HG03196 (cell line): ENCODE data around the gene ZNF638.
"Not testable (repeated sequence)": the region's sequence is repeated elsewhere in the genome, so short reads cannot be mapped to it uniquely, and the experiment has no call there.

Experiments used
- ATAC-seq: cut with Tn5 transposase; IDR thresholded peaks from one replicate; pipeline ENCODE4 v1.9.1; 2021; ENCODE audit not compliant: unreplicated experiment

ZNF638 gene

DNA sequence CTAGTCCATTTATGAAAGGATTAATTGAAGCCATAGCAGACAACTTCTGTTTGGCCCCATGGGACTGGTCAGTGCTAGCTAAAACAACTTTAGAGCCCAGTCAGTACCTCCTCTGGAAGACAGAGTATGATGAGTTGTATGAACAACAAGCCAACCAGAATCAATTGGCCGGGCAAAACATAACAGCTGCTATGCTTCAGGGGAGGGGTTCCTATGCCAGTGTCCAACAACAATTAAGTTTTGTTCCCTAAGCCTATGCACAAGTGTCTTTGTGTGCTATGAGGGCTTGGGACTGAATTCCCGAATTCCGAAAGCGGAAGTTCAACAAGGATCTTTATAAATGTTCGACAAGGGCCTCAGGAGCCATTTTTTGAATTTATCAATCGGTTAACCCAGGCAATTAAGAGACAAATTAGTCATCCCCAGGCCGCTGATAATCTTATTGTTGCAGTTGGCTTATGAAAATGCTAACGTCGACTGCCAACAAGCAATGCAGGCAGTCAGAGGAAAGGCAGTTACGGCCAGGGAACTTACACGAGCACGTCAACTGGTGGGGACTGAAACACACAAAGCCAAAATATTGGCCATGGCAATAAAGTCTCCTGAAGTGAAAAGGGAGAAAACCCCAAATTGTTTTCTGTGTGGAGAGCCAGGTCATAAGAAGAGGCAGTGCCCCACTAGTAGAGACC, 57.9 kb downstream of the ZNF638 start:
- ATAC-seq = no peak

DNA sequence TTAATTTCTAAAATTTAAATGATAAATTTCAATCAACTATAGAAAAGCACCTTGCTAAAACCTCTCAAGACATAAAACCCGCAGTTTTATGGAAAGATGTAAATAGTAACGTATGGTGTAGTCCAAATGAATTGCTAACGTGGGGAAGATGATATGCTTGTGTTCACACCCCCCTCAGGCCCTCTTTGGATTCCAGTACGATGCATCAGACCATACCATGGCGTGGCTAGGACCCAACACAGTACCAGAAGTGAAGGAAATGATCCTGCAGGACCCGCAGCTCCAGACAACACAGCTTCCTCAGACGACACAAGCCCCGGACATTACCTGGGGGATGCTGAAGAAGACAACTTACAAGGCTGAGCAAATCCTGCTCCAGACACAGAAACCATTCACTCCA, 61.6 kb downstream of the ZNF638 start:
- no peak for ATAC-seq

DNA sequence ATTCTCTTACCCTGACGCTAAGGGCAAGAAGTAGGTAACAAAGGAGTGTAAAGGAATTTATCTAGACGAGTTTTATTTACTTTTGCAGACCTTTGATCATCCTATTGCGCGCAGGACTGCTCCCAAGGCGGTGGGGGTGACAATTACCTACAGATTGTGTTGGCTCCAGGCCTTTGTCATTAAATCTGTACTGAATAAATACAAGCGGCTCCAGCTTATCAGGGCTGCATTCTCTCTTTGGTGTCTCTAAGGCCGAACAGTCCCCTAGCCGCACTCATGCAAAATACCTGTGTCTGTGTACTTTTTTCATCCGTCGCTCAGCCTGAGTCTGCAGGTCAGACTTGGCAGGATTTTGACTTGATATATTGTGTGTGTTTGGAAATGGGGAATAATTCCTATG, 63.9 kb downstream of the ZNF638 start:
- no peak for ATAC-seq

DNA sequence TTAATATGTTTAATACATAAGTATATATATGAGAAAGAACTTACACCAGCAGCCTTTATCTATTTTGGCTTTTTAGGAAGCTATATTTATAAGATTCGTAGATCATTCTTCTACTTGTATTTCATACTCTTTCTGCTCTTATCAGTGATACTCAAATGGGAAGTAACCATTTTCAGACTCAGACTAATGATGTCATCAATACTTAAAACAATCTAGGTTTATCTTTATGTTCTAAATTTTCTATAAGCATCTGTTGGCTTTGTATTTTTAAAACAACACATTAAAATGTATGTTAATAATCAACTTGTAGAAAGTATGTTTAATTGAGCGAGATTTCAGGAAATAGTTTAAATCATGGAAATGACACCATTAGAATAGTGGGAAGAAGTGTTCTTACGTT, 70.8 kb downstream of the ZNF638 start:
- no peak for ATAC-seq

DNA sequence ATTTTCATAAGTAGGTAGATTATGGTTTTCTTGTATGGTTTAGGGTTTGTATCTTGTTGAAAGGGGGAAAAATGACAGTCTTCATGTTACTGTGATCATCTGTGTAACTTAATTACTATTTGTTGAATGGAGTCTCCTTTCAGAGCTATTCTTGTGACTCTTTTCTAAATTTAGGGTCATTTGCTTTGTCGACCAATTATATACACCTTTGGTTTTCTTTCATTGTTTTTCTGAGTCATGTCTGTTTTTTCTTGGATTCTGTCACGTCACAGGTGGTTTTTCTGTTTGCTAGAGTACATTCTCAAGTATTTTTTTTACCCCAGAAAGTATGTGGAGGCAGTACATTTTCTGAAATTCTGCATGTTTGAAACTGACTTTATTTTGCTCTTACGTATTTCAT, 78.0 kb downstream of the ZNF638 start:
- no peak for ATAC-seq

DNA sequence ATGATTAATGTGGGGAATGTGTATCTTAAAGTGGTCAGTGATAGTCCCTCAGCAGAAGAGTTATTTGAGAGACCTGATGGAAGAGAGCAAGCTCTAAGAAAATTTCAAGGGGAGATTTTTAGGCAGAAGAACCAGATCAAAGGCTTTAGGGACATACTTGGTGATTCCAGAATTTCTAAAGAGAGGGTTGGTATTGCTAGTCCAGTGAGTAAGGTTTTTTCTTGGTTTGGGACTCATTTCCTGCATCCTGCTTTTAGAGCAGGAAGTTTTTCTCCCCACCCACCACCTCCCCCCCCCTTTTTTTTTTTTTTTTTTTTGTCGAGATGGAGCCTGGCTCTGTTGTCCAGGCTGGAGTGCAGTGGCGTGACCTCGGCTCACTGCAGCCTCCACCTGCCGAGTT, 79.1 kb downstream of the ZNF638 start:
- no peak for ATAC-seq

DNA sequence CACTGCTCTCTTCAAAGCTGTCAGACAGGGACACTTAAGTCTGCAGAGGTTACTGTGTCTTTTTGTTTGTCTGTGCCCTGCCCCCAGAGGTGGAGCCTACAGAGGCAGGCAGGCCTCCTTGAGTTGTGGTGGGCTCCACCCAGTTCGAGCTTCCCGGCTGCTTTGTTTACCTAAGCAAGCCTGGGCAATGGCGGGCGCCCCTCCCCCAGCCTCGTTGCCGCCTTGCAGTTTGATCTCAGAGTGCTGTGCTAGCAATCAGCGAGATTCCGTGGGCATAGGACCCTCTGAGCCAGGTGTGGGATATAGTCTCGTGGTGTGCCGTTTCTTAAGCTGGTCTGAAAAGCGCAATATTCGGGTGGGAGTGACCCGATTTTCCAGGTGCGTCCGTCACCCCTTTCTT, 85.3 kb downstream of the ZNF638 start:
- not testable (repeated sequence) for ATAC-seq

DNA sequence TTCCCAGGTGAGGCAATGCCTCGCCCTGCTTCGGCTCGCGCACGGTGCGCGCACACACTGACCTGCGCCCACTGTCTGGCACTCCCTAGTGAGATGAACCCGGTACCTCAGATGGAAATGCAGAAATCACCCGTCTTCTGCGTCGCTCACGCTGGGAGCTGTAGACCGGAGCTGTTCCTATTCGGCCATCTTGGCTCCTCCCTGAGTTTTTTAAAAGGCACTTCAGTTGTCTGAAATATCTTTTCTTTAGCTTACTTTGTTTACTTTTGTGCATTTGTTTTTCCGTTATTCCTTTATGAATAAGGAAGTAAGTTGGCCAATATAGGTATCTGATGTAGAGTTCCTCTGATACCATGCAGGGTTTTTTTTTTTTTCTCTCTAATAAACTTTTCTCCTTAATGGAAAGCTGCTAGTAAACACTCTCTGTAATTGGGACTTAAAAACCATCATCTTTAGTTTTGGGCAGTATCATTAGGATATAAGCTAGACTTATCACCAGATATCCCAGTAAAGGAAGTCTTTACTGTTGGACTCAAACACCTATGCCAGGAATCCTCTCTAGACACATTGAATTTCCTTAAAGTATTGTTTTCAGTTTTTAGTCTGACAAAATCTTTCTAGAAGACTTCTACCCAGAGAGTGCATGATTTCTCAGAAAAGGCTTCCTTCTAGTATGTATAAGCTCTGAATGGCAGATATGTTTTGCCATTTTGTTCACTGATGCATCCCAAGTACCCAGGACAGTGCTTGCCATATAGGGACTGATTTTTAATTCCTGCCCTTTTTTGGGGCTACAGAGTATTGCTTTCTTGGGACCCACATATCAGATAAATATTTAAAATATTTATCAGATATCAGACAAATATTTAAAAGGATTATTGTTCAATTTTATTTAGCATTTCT, 86.0 kb downstream of the ZNF638 start:
- no peak for ATAC-seq

DNA sequence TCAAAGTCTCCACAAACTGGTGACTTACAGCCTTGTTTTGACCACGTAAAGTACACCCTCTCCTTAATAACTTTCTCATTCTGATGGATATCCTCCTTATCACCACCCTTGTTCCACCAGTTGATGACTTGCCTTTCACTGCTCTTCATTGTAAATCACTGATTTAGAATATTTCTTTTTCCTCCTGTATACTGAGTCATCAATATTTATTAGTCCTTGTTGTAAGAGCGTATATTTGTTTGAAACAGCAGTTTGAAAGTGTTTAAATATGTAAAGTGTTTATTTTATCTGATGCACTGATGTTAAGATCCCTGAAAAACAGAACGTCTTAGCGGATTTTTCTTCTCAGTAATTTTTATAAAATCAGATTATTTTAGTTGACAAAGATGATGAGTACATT, 87.6 kb downstream of the ZNF638 start:
- no peak for ATAC-seq

DNA sequence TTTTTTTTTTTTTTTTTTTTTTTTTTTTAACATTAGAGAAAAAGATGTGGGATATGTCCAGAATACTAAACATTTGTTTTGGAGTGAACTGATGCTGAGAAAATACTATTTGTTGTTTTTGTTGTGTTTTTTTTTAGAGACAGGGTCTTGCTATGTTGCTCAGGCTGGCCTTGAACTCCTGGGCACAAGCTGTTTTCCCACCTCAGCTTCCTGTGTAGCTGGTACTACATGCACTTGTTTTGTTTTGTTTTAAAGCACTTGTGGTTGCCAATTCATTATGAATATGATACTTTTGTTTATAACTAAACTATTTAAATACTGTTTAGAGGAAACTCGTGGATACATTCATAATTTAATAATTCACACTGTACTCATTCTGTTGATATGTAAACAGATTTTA, 88.4 kb downstream of the ZNF638 start:
- no peak for ATAC-seq

DNA sequence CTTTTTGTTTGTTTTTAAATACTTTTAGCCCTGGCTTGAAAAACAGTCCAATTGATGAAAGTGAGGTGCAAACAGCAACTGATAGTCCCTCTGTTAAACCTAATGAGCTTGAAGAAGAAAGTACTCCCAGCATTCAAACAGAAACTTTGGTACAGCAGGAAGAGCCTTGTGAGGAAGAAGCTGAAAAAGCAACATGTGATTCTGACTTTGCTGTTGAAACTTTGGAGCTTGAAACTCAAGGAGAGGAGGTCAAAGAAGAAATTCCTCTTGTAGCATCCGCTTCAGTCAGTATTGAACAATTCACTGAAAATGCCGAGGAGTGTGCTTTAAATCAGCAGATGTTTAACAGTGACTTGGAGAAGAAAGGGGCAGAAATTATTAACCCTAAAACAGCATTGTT, 91.2 kb downstream of the ZNF638 start:
- no peak for ATAC-seq

DNA sequence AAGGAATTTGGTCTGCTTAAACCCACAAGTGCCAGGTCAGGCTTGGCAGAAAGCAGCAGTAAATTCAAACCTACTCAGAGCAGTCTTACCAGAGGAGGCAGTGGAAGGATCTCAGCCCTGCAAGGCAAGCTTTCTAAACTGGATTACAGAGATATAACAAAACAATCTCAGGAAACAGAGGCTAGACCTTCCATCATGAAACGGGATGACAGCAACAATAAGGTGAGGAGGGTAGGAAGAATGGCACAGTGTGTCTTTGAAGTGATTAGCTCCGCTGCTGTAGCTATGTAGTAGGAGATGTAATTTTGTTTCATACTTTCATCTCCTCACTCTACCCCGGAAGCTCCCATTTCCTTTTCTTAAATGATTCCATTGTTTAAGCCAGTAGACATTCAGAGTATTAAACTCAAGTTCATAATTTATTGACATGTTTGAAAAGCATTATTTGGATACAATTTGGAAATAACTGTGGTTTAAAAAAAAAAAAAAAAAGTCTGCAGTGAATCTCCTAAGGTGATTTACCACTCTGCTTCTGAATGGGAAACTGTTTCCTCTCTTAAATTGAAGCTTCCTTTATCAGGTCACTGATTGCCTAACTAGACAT, 92.3 kb downstream of the ZNF638 start:
- no peak for ATAC-seq

DNA sequence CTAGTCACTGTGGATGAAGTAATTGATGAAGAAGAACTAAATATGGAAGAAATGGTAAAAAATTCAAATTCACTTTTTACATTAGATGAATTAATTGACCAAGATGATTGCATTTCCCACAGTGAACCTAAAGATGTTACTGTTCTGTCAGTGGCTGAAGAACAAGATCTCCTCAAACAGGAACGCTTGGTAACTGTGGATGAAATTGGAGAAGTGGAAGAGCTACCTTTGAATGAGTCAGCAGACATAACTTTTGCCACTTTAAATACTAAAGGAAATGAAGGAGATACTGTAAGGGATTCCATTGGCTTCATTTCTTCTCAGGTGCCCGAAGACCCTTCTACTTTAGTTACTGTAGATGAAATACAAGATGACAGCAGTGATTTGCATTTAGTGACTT, 95.1 kb downstream of the ZNF638 start:
- ATAC-seq = no peak

DNA sequence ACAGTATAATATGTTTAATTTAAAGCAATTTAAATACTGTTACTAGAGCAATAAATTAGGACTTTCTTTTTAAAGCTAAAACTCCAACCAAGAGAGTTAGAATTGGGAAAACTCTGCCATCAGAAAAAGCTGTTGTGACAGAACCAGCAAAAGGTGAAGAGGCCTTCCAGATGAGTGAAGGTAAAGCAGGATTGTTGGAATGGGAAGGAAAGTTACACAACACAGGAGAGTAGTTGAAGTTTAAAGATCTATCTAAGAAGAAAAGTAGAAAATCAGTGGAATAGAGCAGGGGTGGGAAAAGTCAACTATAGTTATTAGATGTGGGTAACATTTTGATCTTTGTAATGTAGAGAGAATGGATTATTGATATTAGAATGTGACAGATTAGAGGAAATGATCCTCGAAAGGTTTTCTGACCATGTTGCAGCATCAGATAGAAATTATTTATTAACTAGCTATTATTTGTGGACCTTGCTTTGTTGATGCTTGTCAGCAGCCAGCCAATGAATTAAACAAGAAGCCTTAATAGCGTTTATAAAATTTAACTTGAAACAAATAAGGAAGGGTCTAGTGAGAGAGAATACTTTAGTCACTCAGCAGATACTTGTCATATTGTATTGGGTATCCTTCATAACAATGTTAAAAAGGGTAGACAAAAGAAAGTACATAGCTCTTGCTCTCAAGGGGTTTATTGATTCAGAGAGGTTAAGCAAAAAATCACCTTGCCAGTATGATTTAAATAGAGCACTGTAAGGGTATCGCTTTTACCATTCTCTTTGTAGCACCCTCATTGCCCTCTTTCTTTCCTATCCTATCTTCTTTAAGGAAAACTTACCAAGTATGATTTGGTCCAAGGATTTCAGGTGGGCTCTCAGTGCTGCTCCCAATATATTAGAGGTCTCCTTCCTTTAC, 97.1 kb downstream of the ZNF638 start:
- ATAC-seq = no peak

DNA sequence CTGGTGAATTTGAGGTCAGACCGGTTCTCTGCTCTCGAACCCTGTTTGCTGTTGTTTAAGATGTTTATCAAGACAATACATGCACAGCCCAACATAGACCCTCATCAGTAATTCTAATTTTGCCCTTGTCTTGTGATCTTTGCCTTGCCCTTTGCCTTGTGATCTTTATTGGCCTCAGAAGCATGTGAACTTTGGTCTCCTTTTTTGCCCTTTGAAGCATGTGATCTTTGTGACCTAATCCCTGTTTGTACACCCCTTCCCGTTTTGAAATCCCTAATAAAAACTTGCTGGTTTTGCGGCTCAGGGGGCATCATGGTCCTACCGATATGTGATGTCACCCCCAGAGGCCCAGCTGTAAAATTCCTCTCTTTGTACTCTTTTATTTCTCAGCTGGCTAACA, 113.6 kb downstream of the ZNF638 start:
- ATAC-seq = not testable (repeated sequence)

DNA sequence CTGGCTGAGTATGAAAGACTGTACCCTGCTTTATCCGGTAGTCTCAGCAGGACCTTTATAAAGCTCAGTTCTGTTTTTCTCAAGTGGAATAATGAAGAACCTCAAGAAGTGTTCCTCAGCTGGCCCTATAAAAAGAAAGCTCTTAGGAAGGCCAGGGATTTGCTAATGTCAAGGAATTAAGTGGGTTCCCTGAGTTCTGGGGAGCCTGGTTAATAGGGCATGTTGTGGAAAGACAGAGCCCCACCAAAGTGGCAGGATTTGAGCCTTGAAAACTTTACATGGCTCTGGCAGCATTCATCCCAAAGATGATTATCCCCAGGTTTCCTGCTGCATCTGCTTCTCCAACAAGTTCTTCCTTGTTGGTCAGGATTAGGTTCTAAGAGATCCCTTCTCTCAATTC, 114.9 kb downstream of the ZNF638 start:
- ATAC-seq = no peak

DNA sequence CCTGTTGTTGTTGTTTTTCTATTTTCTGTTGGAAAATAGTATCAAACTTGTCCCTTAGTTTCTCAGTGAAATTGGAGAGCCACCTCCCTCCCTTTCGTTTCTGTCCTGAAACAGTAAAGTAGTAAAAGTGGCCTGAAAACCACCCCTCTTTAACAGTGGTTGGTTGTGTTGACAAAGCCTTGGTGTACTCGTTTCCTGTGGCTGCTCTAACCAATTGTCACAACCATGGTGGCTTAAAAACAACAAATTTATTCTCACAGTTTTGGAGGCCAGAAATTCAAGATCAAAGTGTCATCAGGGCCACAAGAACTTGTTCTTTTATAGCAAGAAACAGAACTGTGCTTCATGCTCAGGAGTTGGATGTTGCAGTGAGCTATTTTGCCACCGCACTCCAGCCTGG, 117.8 kb downstream of the ZNF638 start:
- no peak for ATAC-seq

DNA sequence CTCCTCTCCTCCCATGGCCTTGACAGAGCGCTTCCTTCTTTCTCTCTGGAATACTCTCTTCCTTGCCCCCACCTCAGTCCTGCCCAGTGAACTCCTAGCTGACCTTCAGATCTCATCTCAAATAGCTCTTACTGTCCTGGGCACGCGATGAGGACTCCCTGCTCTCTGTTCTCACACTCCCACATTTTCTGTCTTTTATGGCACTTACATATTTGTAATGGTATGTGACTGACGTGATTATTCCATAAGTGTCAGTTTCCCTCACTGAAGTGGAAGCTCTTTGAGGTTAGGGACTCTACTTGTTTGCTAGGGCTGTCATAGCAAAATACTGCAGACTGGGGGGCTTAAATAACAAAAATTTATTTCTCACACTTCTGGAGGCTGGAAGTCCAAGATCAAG, 120.1 kb downstream of the ZNF638 start:
- no peak for ATAC-seq

DNA sequence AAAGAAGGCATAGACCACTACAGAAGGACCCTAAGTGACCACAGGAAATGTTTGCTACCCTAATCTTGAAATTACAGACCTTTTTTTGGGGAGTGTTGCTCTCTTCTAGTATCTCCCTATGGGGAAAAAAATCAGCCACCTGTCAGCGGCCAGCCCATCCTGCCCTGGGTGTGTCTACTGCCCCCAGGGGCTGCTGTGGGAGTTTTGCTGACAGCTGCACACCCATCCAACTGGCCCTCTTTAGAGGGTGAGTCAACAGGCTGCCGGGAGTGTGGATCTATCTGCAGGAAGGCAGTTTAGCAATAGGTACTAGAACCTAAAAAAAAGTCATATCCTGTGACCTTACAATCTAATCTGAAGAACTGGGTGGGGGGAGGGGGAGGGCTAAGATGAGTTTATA, 121.0 kb downstream of the ZNF638 start:
- no peak for ATAC-seq

DNA sequence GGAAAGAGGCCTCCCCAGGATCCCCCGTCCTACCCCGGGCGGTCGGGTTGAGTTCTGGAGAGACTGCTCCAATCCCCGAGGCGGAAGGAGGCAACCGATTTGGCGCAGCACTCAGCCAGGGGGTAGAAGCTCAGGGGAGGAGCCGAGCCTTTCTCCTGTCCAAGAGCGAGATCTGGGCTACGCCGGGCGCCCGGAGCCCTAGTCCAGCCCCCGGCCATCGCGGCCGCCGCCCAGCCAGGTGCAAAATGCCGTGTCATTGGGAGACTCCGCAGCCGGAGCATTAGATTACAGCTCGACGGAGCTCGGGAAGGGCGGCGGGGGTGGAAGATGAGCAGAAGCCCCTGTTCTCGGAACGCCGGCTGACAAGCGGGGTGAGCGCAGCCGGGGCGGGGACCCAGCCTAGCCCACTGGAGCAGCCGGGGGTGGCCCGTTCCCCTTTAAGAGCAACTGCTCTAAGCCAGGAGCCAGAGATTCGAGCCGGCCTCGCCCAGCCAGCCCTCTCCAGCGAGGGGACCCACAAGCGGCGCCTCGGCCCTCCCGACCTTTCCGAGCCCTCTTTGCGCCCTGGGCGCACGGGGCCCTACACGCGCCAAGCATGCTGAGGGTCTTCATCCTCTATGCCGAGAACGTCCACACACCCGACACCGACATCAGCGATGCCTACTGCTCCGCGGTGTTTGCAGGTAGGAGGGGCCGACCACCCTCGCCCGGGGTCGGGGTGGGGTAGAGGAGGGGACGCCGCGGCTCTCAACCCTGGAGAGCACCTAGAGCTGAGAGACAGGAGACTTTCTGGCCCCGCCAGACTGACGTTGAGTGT, 122.0 kb downstream of the ZNF638 start, which contains the start of gene DYSF:
DYSF (plus strand) TSS at position 158 of the 817 bp plus-strand sequence.
- no peak for ATAC-seq
